CMK (cell line): ENCODE measurements around the gene PCDH15.

ENCODE experiments used
- DNase-seq: peaks from one replicate; pipeline ENCODE4 v3.0.0-alpha.2; 2010; ENCODE audit warnings: low read depth

Gene PCDH15

GRCh38 chr10:54708021-54708420 lies 93.0 kb downstream of the PCDH15 start:
- no peak for DNase-seq

DNA sequence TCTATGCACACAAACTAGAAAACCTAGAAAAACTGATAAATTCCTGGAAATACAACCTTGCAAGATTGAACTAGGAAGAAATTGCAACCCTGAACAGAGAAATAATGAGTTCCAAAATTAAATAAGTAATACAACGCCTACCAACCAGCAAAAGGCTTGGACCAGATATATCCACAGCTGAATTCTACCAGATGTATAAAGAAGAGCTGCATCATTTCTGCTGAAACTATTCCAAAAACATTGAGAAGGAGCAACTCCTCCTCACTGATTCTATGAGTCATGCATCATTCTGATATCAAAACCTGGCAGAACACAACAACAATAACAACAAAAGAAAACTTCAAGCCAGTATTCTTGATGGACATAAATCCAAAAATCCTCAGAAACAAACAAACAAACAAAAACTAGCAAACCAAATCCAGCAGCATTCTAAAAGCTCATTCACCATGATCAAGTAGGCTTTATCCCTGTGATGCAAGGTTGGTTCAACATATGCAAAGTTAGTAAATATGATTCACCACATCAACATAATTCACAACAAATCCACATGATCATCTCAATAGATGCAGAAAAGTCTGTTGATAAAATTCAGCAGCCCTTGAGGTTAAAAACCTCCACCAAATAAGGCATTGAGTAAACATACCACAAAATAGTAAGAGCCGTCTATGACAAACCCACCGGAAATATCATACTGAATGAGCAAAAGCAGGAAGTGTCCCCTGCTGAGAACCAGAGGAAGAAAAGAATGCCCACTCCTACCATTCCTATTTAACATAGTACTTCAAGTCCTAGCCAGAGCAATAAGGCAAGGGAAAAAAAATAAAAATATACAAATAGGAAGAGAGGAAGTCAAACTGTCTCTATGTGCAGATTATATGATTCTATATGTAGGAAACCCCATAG lies 98.2 kb downstream of the PCDH15 start:
- DNase-seq, result no peak

DNA sequence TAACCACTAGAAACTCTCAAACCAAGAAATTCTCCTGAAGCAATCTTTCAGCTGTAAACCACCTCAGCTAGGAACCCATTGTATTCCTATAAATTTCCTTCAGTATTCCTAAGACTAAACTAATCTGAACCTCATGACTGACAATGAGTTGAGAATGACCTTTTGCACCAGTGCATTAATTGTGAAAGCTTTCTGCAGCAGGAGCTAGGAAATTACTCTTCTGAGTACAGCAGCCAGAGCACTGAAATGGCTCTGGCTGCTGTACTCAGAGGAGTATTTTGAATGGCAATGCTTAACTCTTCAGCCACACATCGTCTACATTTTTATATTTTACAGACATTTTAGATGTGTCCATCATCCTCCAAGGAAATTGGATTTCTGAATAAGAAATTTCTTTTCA lies 109.7 kb downstream of the PCDH15 start:
- no peak for DNase-seq

- DNase-seq, result no peak
Measured at GRCh38 chr10:54682554-54682953, 118.5 kb downstream of the PCDH15 start.

- no peak for DNase-seq
Measured at GRCh38 chr10:54681136-54681535, 119.9 kb downstream of the PCDH15 start.

GRCh38 chr10:54667136-54667535 lies 133.9 kb downstream of the PCDH15 start:
- DNase-seq, result no peak

DNA sequence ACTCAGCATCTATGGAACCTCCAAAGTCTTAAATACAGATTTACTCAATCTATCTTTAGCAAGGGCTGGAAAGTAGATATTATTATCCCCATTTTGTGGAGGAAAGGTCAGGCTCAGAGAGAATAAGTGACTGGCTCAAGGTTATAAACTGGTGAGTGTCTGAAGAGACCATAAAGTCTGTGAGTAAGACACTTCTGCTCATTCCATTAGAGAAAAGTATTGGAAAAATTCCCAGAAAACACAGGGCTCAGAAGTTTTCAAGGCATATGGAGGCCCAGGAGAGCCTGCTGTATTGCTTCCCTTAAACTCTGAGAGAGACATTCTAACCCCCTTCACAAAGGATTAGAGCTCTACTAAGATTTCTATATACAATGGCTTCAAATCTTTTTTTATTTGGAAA lies 134.8 kb downstream of the PCDH15 start:
- DNase-seq, result no peak

- DNase-seq, result no peak
Measured at GRCh38 chr10:54665095-54665494, 135.9 kb downstream of the PCDH15 start.

DNA sequence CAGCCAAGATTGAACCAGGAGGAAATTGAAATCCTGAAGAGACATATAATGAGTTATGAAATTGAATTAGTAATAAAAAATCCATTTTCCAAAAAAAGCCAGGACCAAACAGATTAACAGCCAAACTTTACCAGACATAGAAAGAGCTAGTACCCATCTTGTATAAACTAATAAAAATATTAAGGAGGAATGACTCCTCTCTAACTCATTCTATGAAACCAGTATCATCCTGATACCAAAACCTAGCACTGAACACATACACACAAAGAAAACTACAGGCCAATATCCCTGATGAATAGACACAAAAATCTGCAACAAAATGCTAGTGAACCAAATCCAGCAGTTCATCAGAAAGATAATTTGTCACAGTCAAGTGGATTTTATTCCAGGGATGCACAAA lies 140.6 kb downstream of the PCDH15 start:
- no peak for DNase-seq

GRCh38 chr10:54656643-54657042 lies 144.4 kb downstream of the PCDH15 start:
- DNase-seq, result no peak

- no peak for DNase-seq
Measured at GRCh38 chr10:54653518-54653917, 147.5 kb downstream of the PCDH15 start.

GRCh38 chr10:54650547-54650946 lies 150.5 kb downstream of the PCDH15 start:
- DNase-seq, result no peak

- DNase-seq, result no peak
Measured at GRCh38 chr10:54622017-54622416, 179.0 kb downstream of the PCDH15 start.

DNA sequence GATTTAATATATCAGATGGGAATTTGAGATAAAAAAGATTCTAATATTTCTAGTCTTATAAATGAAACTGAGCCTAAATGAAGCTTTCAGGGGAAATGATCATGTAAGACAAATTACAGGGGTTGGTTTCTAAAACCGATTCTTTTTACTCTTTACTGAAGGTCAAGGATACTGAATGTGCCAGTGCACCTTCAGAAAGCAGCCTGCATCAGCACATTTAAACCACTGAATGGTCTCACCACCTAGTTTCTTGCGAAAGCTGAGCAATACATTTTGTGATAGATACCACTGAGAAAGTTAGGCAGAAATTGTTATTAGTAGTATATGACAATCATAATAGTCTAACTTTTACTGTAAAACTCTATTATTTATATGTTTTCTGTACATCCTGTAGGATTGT lies 180.7 kb downstream of the PCDH15 start:
- DNase-seq, result no peak

GRCh38 chr10:54614072-54614471 lies 187.0 kb downstream of the PCDH15 start:
- DNase-seq, result no peak

DNA sequence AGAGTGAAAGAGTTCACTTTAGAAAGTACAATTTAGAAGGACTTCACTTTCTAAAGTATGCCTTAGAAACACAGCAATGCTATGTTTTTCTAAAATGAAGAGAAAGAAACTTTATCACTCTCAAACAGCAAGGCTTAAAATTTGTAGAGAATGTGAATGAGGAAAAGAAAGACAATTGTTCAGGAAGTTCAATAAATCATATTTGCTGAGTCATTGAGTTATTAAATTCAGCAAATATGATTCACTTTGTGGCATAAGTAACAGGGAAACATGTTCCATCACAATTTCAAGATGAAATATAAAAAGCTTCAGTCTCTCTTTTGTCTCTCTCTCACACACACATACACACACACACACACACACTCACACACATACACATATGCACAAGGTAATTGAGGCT lies 187.9 kb downstream of the PCDH15 start:
- DNase-seq, result no peak

GRCh38 chr10:54609423-54609822 lies 191.6 kb downstream of the PCDH15 start:
- no peak for DNase-seq

DNA sequence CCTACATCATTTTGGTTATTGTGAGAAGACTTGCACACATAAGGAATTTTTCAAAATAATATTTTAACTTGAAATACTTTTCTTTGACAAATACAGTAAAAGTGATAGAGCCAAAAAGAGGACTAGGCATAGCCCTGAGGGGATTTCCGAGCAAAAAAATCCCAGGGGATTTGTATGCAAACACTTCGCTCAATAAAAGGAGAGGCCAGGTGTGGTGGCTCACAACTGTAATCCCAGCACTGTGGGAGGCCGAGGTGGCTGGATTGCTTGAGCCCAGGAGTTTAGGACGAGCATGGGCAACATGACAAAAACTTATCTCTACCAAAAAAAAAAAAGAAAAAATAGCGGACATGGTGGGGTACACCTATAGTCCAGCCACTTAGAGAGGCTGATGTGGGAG lies 193.0 kb downstream of the PCDH15 start:
- DNase-seq, result no peak

DNA sequence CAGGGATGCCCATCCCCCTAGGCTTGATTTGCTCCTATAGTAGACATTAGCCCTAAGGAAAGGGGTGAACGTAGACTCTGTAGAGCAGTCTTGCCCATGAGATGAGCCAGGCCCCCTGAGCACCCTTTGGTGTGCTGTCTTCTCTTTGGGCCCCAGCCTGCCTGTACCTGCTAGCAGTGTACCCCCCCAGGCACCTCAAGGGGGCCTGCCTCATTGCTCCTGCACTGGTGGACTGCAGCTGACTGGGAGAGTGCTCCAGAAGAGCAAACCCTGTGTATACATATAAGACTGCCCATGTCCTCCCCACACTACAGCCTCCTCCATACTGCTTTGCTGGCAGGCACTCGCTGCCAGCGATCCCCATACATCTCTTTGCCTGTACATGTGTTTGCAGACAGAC lies 206.7 kb downstream of the PCDH15 start:
- DNase-seq, result no peak

DNA sequence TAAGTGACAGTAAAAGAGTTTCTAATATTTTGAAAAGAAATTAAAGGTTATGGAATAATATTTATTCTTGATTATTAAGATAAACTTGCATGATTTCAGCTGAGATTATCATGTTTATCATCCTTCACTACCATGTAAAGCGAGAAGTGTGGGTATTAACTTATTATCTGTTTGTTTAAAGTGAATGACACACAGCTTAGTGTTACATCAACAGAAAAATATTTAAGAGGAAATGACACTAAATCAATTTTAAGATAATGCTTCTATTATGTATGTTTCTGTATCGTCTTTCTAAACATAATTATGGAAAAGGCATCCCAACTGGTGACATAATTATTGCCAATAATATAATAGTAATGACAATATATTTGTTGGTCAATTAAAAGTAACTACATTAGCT lies 213.1 kb downstream of the PCDH15 start:
- no peak for DNase-seq

DNA sequence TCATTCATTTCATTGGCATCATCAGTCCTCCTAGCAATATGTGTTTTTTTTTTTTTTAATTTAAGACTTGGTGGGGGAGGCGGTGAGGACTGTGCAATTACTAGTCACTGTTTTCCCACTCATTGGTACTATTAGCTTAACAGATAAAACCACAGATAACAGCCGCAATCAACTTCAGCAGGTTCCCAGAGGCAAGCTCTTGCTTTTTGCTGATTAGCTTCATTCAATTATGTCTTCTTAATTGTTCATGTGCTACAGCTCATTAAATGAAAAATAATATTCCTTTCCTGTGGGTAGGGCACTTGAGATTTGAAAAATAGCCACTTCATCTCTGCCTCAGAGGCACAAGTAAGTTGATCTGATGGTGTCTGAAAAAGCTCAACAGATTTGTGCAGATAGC lies 215.5 kb downstream of the PCDH15 start:
- no peak for DNase-seq

DNA sequence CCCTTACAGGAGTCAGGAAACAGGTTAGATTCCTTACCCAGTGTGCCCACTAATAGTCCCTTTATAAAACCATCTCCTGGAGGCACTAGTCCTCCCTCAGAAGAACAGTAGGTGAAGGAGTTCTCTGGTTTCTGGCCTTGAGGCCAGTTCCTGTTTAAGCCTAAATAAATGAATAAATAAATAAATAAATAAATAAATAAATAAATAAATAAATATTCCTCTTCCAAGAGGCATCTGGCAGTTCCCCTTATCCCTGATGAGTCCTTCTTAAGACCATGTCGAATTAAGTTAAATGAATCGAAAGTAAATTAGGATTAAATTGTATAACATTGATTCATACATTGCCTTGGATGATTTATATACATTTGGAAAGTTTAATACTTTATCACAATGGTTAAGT lies 223.3 kb downstream of the PCDH15 start:
- no peak for DNase-seq

- DNase-seq, result no peak
Measured at GRCh38 chr10:54576541-54576940, 224.5 kb downstream of the PCDH15 start.

DNA sequence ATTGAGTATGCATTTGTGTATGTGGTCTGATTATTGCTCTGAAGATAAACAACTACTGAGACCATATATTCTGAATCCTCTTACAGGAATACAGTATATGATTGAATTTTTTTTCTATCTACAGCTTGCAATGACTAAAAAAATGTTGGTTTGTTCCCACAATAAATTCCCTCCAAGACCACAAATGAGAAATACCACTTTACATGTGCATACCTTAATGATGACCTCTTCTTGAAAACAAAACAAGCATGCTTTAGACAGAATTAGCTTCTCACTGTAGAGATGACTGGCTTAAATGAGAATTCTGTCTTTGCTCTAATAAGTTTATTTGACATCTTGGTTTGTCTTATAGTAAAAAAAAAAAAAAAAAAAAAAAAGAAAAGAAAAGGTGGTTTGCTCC lies 241.5 kb downstream of the PCDH15 start:
- DNase-seq, result no peak
